ENCODE results near the gene SRSF3. TPM values are rescaled to one million over a fixed set of nuclear protein-coding genes. Genes with fewer than 3 reads are reported as not detected.

The SRSF3 gene
- 342 and 464 TPM in 2 replicates for total RNA-seq (2014; rRNA removed; shearing (Covaris generic))

GRCh38 chr6:36594029-36594815 lies at the start of gene SRSF3:
SRSF3 (plus strand) TSS chr6:36594362; CDS start chr6:36596763, 2,401 bp downstream.
- peak; percentile 97 for DNase-seq (ENCODE audit: low spot score)
- in situ Hi-C loops (cut with HindIII; ENCODE audit: low sequenced_read_pairs) = no loop called here

GRCh38 chr6:36545767-36546307 lies 48.3 kb upstream of the SRSF3 start:
- no peak for DNase-seq (ENCODE audit: low spot score)
- in situ Hi-C loops (cut with HindIII; ENCODE audit: low sequenced_read_pairs) = no loop called here

- peak; percentile 65 for DNase-seq (ENCODE audit: low spot score)
- in situ Hi-C loops (cut with HindIII; ENCODE audit: low sequenced_read_pairs) = no loop called here
Measured at GRCh38 chr6:36546308-36546919, 47.7 kb upstream of the SRSF3 start.

GRCh38 chr6:36546920-36547645 lies 47.1 kb upstream of the SRSF3 start, which contains the start of gene STK38:
STK38 (minus strand) TSS chr6:36547479; CDS start chr6:36540202, 7,277 bp downstream.
- in situ Hi-C loops (cut with HindIII; ENCODE audit: low sequenced_read_pairs) = no loop called here
- peak; percentile 80 for DNase-seq (ENCODE audit: low spot score)

GRCh38 chr6:36547646-36548400 lies 46.3 kb upstream of the SRSF3 start:
- in situ Hi-C loops (cut with HindIII; ENCODE audit: low sequenced_read_pairs) = no loop called here
- peak; percentile 10 for DNase-seq (ENCODE audit: low spot score)

- DNase-seq (ENCODE audit: low spot score) = no peak
- in situ Hi-C loops (cut with HindIII; ENCODE audit: low sequenced_read_pairs) = no loop called here
Measured at GRCh38 chr6:36548401-36548743, 45.8 kb upstream of the SRSF3 start.

GRCh38 chr6:36550473-36551000 lies 43.6 kb upstream of the SRSF3 start:
- DNase-seq (ENCODE audit: low spot score) = no peak
- in situ Hi-C loops (cut with HindIII; ENCODE audit: low sequenced_read_pairs) = no loop called here

- DNase-seq (ENCODE audit: low spot score) = no peak
- in situ Hi-C loops (cut with HindIII; ENCODE audit: low sequenced_read_pairs) = no loop called here
Measured at GRCh38 chr6:36555750-36556252, 38.4 kb upstream of the SRSF3 start.

- no peak for DNase-seq (ENCODE audit: low spot score)
- in situ Hi-C loops (cut with HindIII; ENCODE audit: low sequenced_read_pairs) = no loop called here
Measured at GRCh38 chr6:36556281-36556680, 37.9 kb upstream of the SRSF3 start.

- in situ Hi-C loops (cut with HindIII; ENCODE audit: low sequenced_read_pairs) = no loop called here
- DNase-seq (ENCODE audit: low spot score) = no peak
Measured at GRCh38 chr6:36559011-36559793, 35.0 kb upstream of the SRSF3 start.

- DNase-seq (ENCODE audit: low spot score) = no peak
- in situ Hi-C loops (cut with HindIII; ENCODE audit: low sequenced_read_pairs) = no loop called here
Measured at GRCh38 chr6:36560822-36561221, 33.3 kb upstream of the SRSF3 start.

GRCh38 chr6:36563237-36563927 lies 30.8 kb upstream of the SRSF3 start:
- in situ Hi-C loops (cut with HindIII; ENCODE audit: low sequenced_read_pairs) = no loop called here
- no peak for DNase-seq (ENCODE audit: low spot score)

GRCh38 chr6:36563928-36564284 lies 30.3 kb upstream of the SRSF3 start:
- in situ Hi-C loops (cut with HindIII; ENCODE audit: low sequenced_read_pairs) = no loop called here
- DNase-seq (ENCODE audit: low spot score) = no peak

- in situ Hi-C loops (cut with HindIII; ENCODE audit: low sequenced_read_pairs) = no loop called here
Measured at GRCh38 chr6:36566418-36566905, 27.7 kb upstream of the SRSF3 start.

GRCh38 chr6:36570264-36570663 lies 23.9 kb upstream of the SRSF3 start:
- no peak for DNase-seq (ENCODE audit: low spot score)
- in situ Hi-C loops (cut with HindIII; ENCODE audit: low sequenced_read_pairs) = no loop called here

More at GRCh38 chr6:36566418-36566905, 27.7 kb upstream of the SRSF3 start:
- DNase-seq (ENCODE audit: low spot score) = no peak

GRCh38 chr6:36571122-36572043 lies 22.8 kb upstream of the SRSF3 start:
- in situ Hi-C loops (cut with HindIII; ENCODE audit: low sequenced_read_pairs) = no loop called here
- DNase-seq (ENCODE audit: low spot score) = no peak
